KBM-7 (cell line): ENCODE data around the gene CLEC4F.

ENCODE experiments used
- DNase-seq: peaks from one replicate; pipeline ENCODE4 v3.0.0-alpha.2; 2015
- in situ Hi-C: fragments of 300-500 bp; cut with MboI; formaldehyde crosslinking; loops from 2 replicates; pipeline ENCODE4 v1.14.3; 2020; ENCODE audit warnings: low sequenced_read_pairs, low pct_unique_long_range_greater_than_20kb, mixed read lengths

Gene CLEC4F

DNA sequence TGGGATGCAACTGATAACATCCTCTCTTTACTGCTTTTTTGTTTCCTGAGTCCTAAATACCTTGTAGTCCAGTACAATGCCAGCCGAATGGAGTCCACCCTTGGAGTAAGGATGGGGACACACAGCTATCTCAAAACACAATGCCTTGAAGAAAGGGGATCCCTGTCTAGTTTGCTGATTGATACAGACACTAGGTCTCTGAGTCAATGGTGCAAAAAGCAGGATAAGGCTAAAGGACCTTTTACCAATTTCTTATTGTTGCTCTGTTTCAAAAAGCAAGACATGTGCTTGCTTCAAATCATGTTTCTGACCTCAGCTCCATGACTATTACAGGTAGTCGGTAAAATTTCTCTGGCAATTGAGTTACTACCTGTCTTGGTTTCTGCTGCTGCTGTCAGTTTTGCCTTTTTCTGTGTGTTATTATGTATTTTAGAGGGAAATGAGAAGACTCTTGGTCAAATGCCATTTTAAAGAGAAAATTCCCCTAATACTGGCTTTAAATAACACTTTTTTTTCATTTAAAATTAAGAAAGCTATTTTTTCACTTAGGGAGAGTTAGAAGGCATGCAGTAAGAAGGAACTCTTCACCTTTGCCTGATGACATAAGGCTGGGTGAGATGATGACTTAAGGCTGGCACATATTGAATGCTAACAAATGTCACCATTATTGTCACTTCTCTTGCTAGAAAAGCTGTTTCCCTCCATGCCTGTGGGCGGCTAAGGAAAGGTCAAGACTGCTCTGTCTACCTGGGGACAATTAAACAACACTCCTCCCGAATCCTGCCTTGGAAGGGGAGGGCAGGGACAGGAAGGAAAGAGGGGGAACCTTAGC, 25.0 kb downstream of the CLEC4F start:
- no peak for DNase-seq
- in situ Hi-C loops = loop anchor here (25.0 kb wide), 1 partner anchor 167 kb away; no protein-coding TSS in a partner anchor

DNA sequence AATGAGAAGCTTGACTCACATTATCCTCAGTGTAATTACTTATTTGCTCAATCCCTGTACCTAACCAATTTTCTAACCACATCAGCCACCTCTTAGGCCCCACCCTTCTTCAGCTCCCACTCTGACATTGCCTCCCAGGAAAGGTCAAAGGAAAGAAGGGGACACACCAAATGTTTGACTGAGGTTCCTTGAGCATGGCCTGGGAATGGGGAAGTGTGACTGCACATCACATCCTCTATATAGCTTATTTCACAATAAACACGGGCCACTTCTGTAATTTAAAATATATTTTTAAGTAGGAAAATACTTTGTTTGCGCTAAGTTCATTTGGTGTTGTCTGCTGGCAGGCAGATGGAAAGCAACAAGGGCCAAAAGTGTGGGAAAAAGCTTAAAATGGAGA, 26.9 kb downstream of the CLEC4F start:
- DNase-seq = peak; percentile 23
- in situ Hi-C loops = loop anchor here (25.0 kb wide), 1 partner anchor 169 kb away; no protein-coding TSS in a partner anchor

DNA sequence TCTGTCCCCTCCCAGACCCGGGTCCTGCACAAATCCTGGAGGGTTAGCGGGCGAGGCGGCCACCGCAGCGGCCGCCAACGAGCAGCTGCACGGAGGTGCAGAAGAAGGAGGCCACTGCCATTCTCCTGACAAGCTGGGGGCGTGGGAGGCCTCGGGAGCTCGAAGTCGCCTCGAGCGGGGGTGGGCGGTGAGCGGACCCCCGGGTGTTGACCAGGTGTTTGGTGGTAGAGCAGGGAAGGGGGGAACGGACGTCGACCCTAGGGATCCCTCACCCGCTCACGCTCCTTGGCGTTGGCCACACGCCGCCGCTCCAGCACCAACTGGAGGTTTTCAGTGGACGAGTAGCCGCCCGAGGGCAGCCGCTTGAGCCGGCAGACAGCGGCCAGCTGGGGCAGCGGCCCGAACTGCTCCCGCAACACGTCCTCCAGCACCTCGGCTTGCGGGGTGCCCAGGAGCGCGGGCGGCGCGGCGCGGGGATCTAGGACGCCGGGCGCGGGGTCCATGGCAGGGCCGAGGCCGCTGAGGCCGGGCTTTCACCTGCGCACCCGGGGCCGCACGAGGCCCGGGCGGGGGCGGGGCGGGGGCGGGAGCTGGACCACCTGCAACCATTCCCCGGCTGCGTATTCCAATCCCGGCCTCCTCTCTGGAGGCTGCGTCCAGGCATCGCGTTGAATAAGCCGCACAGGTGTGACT, 30.1 kb downstream of the CLEC4F start, which contains the start of gene FIGLA:
Gene FIGLA (minus strand): TSS at position 508 of the 693 bp plus-strand sequence. CDS start 5 bp downstream, at position 503.
- in situ Hi-C loops = loop anchor here (25.0 kb wide), 1 partner anchor 172 kb away; no protein-coding TSS in a partner anchor
- no peak for DNase-seq

DNA sequence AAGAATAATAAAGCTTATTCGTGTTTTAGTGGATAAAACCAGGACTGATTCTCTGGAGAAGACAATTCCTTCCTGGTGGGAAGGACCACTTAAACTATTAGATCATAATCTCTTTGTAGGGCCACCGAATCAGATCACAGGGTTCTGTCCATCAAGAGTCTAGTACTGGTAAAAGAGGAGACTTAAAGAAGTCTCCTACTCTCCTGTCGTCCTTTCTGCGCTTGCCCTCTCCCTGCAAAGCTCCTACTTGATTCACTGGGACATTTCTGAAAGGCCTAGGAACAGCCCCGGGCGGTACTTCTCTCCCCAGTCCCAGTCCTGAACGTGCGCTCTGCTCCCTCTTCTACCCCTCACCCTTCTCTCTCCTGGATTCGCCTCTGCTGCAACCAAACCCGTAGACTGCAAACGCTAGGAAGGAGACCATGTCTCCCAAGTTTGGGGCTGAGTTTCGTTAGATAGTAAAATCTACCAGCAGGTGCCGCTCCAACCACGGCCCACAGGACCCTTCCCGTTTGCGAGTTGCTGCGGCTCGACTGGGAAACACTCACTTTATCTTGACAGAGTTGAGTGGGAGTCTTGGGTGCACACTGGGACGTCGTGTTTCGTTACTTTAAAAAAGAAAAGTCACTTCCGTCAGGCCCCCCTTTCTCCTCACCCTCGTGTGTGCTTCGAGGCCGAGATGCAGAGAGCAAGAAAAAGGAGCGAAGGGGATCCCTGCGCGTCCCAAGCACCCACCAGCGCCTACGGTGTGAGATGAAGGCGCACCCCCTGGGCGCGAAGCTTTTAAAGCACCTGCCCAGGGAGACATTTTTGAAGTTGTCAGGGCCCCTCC, 30.9 kb downstream of the CLEC4F start:
- DNase-seq = peak; percentile 89
- in situ Hi-C loops = loop anchor here (25.0 kb wide), 1 partner anchor 173 kb away; no protein-coding TSS in a partner anchor

DNA sequence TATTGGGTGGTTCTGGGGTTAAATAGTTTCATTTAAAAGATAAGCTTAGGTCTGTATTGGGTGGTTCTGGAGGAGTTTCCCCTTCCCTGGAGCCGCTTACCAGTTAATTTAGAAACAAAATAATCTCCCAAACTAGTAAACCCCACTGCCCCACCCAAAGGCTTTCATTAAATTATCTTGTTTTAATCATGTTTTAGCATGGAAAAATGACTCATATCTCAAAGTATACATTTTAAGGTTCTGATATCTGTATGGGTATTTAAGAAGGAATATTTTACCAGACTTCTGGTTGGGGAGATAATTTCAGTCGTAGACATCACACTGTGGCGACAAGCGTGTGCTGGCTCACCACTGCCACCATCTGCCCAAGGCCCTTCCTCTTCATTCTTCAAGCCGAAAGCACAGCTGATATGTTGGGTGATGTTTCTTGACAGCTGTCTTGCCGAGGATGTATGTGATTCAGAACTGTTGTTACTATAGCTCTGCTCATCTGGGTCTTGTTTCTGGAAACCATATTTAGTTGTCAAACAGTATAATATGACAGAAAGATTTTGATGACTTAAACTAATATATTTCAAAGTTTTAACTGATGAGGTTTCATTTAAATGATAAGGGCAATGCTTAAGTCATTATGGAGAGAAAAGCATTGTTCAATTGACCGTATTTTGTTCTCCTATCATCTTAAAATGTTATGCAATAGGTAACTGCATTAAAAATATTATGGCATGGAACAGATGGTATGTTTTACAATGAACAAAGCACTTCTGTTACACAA, 35.1 kb downstream of the CLEC4F start:
- in situ Hi-C loops = loop anchor here (25.0 kb wide), 1 partner anchor 177 kb away; no protein-coding TSS in a partner anchor
- peak; percentile 62 for DNase-seq

DNA sequence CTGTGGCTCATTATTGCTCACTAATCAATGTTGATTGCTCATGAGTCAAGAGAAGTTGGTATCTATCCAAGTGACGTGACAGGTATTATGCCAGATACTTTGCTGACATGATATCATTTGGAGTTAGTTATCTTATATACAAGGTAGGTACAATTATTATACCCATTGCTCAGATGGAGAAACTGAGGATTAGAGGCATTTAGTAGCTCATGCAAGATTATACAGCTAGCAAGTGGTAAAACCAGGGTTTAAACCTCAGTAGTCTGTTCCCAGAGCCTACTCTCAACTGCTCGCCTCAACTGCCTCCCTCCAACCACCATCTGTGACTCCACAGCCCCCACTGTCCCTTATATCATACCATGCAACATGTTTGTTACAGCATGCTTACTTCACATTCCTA, 36.1 kb downstream of the CLEC4F start:
- DNase-seq = no peak
- in situ Hi-C loops = loop anchor here (25.0 kb wide), 1 partner anchor 178 kb away; no protein-coding TSS in a partner anchor

DNA sequence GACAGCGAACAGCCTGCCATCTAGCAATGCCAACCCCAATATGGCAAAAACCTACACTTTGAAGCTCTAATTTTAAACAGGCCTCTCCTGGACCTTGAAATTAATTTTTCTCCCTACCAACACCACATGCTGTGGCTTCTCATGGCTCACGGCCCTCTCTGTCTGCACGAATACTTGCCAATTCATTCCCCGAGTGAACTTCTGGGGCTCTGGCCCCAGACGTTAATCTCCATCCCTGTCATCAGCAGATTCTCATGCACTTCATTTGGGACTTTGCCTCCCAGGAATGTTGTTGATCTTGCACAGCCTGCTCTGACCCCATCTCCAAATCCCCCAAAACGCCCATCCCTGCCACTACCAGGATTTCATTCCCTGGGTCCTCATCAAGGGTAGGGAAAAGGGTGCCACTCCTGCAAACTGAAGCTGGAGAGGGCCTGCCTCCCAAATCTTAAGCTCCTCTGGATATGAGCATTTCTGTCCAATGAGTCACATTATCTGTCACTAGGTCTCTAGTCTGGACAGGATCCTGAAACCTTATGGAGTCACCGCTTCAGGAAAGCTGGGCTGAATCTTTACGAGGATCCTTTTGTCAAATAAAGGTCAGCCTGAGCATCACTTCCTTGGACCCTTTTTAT, 40.4 kb downstream of the CLEC4F start:
- in situ Hi-C loops = loop anchor here (25.0 kb wide), 1 partner anchor 182 kb away; no protein-coding TSS in a partner anchor
- no peak for DNase-seq

DNA sequence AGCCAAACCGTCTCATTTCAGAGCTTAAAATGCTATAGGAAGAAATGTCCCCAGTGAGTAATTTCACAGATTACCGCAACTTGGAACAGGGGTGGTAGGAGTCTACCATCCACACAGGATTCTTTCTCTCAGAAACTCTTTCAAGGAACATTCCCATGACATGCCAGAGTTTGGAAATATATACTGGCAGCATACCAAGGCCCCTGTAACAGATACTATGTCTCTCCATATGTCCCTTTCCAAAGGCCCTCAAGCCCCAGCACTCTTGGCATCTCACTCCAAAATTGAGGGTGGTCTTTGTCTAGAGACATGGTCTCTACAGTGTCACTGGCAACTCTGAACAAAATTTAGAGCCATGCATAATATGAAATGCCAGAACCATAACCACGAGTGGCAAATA, 40.9 kb downstream of the CLEC4F start:
- in situ Hi-C loops = loop anchor here (25.0 kb wide), 1 partner anchor 183 kb away; no protein-coding TSS in a partner anchor
- DNase-seq = no peak

DNA sequence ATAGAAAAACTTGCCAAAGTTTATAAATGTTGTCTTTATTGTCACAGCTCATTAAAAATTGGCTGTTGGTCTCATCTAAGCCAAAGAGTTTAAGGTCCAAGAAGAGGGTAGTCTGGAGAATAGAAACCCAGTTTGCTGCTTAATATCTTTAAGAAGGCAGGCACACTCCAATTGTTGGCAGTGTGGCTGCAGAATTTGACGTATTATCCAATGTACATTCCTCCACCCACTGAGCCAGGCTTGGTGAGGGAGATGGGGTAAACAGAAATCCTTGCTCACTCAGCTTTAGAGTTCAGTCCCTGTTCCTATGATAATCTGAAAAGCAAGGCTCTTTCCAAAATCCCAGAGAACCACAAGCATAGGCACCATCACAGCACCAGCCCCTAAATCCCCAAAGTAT, 41.7 kb downstream of the CLEC4F start:
- in situ Hi-C loops = loop anchor here (25.0 kb wide), 1 partner anchor 184 kb away; no protein-coding TSS in a partner anchor
- no peak for DNase-seq

DNA sequence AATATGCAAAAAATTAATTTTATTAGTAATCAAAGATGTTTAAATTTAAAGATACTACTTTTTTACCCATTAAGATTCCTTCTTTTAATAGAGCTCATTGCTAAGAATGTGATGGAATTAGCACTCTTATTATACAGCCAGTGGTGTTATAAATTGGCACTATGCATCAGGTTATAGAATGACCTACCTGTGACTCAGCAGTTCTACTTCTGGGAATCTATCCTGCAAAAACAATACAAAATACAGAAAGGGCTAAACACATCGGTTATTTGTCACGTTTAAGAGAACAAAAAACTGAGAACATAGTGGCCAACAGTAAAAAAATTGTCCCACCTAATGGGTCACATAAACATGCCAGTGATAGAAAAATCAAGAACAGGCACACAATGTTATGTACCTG, 42.9 kb downstream of the CLEC4F start:
- DNase-seq = no peak
- in situ Hi-C loops = loop anchor here (25.0 kb wide), 1 partner anchor 185 kb away; no protein-coding TSS in a partner anchor

DNA sequence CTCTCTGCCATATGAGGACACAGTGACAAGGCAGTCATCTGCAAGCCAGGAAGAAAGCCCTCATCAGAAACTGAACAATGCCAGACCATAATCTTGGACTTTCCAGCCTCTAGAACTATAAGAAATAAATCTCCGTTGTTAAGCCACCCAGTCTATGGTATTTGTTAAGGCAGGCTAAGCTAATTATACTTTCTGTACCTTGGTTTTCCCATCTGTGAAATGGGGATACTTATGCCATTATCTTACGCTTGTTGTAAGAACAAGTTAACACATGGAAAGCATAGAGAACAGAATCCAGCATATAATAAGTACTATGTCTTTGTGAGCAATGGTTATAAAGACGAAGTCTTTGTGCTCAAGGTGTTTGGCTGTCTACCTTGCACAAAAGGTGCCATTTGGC, 44.1 kb downstream of the CLEC4F start:
- in situ Hi-C loops = loop anchor here (25.0 kb wide), 1 partner anchor 186 kb away; no protein-coding TSS in a partner anchor
- DNase-seq = no peak

DNA sequence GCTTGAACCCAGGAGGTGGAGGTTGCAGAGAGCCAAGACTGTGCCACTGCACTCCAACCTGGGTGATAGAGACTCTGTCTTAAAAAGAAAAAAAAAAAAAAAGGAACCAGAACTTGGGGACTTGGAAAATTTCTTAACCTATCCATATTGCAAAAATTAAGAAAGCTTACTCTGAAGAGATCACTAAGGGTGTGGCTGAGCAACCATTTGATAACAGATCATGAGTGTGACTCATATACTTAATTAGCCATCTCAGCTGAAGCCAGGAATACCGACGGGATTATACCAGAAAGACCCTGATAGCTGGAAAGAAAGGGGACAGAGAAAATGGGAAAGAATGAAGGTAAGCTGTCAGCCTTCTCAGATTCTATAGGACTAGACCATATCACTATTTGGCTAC, 45.3 kb downstream of the CLEC4F start:
- DNase-seq = no peak
- in situ Hi-C loops = loop anchor here (25.0 kb wide), 1 partner anchor 187 kb away; no protein-coding TSS in a partner anchor

DNA sequence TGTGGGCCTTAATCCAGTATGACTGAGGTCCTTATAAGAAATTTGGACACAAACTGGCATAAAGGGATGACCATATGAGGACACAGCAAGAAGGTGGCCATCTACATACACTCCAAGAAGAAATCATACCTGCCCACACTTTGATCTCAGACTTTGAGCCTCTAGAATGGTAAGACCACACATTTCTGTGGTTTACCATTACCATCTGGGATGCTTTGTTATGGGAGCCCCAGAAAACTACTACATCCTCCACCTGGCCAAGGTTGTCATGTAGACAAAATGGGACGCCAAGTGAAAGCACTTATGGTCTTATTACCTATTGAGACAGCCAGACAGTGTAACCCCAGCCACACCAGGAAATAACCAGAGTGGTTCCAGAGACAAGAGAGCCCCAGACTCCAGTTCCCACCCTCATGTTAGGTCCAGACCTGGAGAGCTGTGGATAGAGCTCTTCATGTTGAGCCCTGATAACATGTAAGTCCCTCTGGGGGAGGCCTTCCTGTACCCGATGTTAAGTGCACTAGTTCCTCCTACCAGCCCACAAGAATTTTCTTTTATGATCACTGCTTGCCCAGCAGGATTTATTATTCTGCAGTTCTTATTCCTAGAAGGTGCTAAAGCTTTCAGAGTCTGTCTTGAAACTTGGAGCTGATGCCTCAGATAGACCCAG, 47.8 kb downstream of the CLEC4F start:
- DNase-seq = peak; percentile 43
- in situ Hi-C loops = no loop called here

DNA sequence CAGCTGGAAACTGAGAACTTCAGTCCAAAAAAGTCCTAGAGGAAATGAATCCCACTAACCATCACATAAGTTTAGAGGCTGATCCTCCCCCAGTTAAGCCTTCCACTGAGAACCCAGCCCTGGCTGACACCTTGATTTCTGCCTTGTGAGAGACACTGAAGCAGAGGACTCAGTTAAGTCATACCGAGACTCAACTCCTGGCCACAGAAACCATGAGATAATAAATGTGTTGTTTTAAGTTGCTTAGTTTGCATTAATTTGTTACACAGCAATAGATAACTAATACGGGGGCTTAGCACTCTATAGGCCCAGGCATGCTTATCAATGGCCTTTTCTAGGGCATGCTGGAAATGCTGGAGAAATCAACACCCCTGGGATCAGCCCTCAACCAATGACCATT, 49.0 kb downstream of the CLEC4F start:
- in situ Hi-C loops = no loop called here
- no peak for DNase-seq

DNA sequence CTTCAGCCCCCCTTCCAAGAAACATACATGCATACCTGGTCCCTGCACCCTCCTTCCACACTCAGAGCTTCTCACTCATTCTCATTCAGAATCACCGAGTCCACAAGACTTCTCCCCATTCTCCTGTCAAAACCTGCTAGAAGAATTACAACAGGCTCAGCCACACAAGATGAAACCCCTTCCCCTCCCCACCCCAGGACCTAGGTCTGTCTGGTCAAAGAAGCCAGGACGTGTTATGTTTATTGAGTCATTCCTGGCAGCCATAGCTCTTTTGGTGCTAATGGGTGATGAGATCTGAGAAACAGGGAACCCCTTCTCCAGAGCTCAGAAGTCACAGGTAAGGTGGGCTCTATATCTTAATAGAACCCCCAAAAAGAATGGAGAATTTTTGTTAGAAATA, 50.9 kb downstream of the CLEC4F start:
- no peak for DNase-seq
- in situ Hi-C loops = no loop called here

DNA sequence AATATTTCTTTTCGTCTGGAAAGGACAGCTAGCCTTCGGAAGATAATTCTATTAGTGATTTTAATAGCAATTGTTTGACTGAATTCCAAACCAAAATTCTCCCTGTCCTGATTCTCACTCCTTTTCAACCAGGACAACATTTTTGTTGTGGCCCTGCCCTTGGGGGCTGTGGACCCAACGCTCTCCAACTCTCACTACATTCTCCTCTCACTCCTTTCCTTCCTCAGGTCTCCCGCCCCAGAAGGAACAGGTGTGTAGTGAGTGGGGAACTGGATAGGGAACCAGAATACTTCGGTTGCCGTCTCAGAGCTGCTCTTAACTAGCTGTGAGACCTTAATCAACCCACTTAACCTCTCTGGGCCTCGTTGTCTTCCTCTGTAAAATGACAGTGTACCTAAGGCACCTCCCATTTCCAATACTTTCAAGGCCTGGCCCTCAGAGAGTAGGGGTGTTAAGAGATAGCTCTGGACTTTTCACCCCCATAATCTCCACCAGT, 51.8 kb downstream of the CLEC4F start:
- in situ Hi-C loops = no loop called here
- DNase-seq = no peak
